ENCODE results near the gene TCEAL1. TPM values are rescaled to one million over a fixed set of nuclear protein-coding genes. Genes with fewer than 3 reads are reported as not detected.

Gene TCEAL1
- total RNA-seq, 1 donor, result 38.7 TPM

DNA sequence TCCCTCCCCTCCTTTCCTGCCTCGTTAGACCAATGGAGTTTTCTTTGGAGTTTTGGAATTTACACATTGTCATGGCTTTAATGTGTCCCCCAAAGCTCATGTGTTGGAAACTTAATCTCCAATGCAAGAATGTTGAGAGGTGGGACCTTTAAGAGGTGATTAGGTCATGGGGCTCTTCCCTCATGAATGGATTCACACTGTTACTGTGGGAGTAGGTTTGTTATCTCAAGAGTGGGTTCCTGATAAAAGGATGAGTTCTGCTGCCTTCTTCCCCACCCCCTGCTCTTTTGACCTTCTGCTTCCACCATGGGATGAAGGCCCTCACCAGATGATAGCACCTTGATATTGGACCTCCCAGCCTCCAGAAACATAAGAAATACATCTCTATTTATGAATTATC lies 41.0 kb downstream of the TCEAL1 start:
- Histone ChIP-seq H3K4me2 (ENCODE audit: insufficient read depth, low read length) (no peak overlapping the region), H3K27me3 (ENCODE audit: insufficient read depth, low read length) (peaks cover 7% of the 10 kb centered on the region), H4K20me1 (ENCODE audit: insufficient read depth, low read length) (peaks cover 5% of the 10 kb centered on the region), H2AFZ (ENCODE audit: low read length) (no peak overlapping the region), H3K9me3 (ENCODE audit: low read depth, low read length) (no peaks in the 10 kb centered on the region), H3K79me2 (ENCODE audit: insufficient read depth, low read length) (no peaks in the 10 kb centered on the region), H3K27ac (ENCODE audit: low read depth, low read length) (no peak overlapping the region), H3K36me3 (ENCODE audit: insufficient read depth, low read length) (no peaks in the 10 kb centered on the region), H3K4me1 (ENCODE audit: insufficient read depth, low read length) (no peaks in the 10 kb centered on the region), H3K4me3 (ENCODE audit: insufficient read depth, low read length) (no peak overlapping the region)
- TF ChIP-seq, protein P1, sequence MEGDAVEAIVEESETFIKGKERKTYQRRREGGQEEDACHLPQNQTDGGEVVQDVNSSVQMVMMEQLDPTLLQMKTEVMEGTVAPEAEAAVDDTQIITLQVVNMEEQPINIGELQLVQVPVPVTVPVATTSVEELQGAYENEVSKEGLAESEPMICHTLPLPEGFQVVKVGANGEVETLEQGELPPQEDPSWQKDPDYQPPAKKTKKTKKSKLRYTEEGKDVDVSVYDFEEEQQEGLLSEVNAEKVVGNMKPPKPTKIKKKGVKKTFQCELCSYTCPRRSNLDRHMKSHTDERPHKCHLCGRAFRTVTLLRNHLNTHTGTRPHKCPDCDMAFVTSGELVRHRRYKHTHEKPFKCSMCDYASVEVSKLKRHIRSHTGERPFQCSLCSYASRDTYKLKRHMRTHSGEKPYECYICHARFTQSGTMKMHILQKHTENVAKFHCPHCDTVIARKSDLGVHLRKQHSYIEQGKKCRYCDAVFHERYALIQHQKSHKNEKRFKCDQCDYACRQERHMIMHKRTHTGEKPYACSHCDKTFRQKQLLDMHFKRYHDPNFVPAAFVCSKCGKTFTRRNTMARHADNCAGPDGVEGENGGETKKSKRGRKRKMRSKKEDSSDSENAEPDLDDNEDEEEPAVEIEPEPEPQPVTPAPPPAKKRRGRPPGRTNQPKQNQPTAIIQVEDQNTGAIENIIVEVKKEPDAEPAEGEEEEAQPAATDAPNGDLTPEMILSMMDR (IDR thresholded peaks at IDR 0.05; ENCODE audit: extremely low read depth, low read depth, low read length), result no peak
- DNase-seq (ENCODE audit: insufficient read length, low spot score, missing footprints), result no peak

DNA sequence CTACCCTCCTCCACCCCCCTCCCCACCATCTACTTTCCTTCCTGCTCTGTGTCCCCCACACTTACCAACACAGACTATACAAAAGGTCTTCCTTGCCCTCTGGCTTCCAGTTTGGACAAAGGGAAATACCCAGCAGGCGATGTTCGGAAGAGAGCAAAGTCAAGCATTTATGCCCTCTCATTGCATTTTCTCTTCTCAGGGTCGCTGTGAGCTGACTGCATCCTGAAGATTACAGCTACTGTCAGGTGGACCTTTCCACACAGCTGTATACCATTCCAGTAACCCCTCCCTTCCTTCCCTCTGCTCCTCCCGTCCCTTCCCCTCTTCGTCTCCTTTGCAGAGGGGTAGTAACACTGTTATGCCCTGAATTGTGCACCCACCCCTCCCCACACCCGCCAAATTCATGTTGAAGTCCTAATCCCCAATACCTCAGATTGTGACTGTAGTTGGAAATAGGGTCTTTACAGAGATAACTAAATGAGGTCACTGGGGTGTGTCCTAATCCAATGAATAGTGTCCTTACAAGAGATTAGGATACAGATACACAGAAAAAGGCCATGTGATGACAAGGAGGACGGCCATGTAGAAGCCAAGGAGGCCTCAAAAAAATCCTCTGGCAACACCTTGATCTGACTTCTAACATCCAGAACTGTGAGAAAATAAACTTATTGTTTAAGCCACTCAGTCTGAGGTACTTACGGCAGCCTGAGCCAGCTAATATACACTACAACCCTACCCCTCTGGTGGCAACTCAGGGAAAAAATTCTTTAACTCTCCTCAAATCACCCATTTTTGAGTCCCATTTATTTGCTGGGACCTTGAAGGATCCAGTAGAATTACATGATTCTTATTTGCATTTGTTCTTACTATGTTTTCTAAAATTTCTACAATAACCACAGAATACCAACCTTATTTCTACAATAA lies 46.0 kb downstream of the TCEAL1 start:
- Histone ChIP-seq H3K36me3 (ENCODE audit: insufficient read depth, low read length) (peaks cover 33% of the 10 kb centered on the region), H4K20me1 (ENCODE audit: insufficient read depth, low read length) (peaks cover 5% of the 10 kb centered on the region), H3K4me1 (ENCODE audit: insufficient read depth, low read length) (peaks cover 9% of the 10 kb centered on the region), H3K4me3 (ENCODE audit: insufficient read depth, low read length) (no peak overlapping the region), H3K9me3 (ENCODE audit: low read depth, low read length) (no peaks in the 10 kb centered on the region), H3K27me3 (ENCODE audit: insufficient read depth, low read length) (peaks cover 9% of the 10 kb centered on the region), H2AFZ (ENCODE audit: low read length) (no peak overlapping the region), H3K27ac (ENCODE audit: low read depth, low read length) (no peak overlapping the region), H3K79me2 (ENCODE audit: insufficient read depth, low read length) (no peaks in the 10 kb centered on the region), H3K4me2 (ENCODE audit: insufficient read depth, low read length) (no peak overlapping the region)
- DNase-seq (ENCODE audit: insufficient read length, low spot score, missing footprints), result peak; percentile 45
- TF ChIP-seq, protein P1 (IDR thresholded peaks at IDR 0.05; ENCODE audit: extremely low read depth, low read depth, low read length), result peak; percentile 5

DNA sequence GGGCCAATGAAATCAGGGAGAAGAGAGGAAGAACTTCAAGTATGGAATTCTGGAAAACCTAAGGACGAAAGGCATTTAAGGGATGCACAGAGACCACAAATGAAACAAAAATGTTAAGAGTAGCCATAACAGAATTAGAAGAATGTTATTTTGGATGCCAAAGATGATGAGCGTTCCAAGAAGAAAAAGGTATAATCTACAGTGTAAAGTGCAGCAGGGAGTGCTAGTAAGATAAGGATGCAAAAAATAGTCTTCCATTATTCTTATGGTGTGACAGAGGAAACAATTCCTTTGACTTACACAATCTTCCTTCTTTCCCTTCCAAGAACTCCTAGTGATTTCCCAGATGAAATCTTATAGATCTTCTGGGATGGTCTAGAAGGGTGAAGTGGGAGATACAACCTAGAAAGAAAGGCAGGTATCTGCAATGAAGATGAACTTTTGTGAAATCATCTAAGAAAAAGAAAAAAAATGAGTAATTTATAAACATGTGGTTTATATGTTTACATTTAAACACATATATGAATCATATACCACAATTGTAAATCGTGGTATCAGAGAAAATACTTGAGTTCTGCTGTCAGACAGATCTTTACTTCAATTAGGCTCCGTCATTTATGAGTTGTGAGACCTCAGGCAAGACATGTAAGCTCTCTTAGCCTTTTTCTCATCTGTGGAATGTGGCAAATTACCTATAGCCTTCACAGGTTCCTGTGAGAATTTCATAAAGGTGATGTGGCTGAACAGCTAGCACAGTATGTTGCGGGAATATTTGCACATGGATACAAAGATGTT lies 49.6 kb downstream of the TCEAL1 start:
- no peaks in the 10 kb centered on the region for H3K9me3 ChIP-seq (ENCODE audit: low read depth, low read length)
- H2AFZ ChIP-seq (ENCODE audit: low read length), result no peak overlapping the region
- DNase-seq (ENCODE audit: insufficient read length, low spot score, missing footprints), result no peak
- H3K4me1 ChIP-seq (ENCODE audit: insufficient read depth, low read length), result peaks cover 29% of the 10 kb centered on the region
- H4K20me1 ChIP-seq (ENCODE audit: insufficient read depth, low read length), result peaks cover 7% of the 10 kb centered on the region
- H3K27ac ChIP-seq (ENCODE audit: low read depth, low read length), result peak overlapping the region; percentile 29
- peaks cover 54% of the 10 kb centered on the region for H3K36me3 ChIP-seq (ENCODE audit: insufficient read depth, low read length)
- H3K4me3 ChIP-seq (ENCODE audit: insufficient read depth, low read length), result no peak overlapping the region
- H3K79me2 ChIP-seq (ENCODE audit: insufficient read depth, low read length), result no peaks in the 10 kb centered on the region
- H3K27me3 ChIP-seq (ENCODE audit: insufficient read depth, low read length), result peaks cover 7% of the 10 kb centered on the region
- H3K4me2 ChIP-seq (ENCODE audit: insufficient read depth, low read length), result no peak overlapping the region
- TF ChIP-seq, protein P1 (IDR thresholded peaks at IDR 0.05; ENCODE audit: extremely low read depth, low read depth, low read length), result no peak

Other genes starting within 250 kb of the TCEAL1 start
- under 0.01 and 0.29 TPM in 2 replicates for gene RAB40A, start 109.5 kb upstream of the TCEAL1 start, total RNA-seq
- gene TCEAL4, start 43.5 kb upstream of the TCEAL1 start, total RNA-seq, result 38.3 and 45.6 TPM in 2 replicates
- gene TCEAL3, start 21.0 kb upstream of the TCEAL1 start, total RNA-seq, result 12.7 and 13.0 TPM in 2 replicates
- 678 and 953 TPM in 2 replicates for gene MORF4L2, start 57.7 kb downstream of the TCEAL1 start, total RNA-seq
- not detected in 2 replicates for gene TMEM31, start 81.9 kb downstream of the TCEAL1 start, total RNA-seq
- gene PLP1, start 147.9 kb downstream of the TCEAL1 start, total RNA-seq, result 0.29 and 0.36 TPM in 2 replicates
- gene RAB9B, start 203.3 kb downstream of the TCEAL1 start, total RNA-seq, result 1.1 and 1.8 TPM in 2 replicates

Data from osteoblast (primary cell).